ENCODE data around the gene PAX6.

PAX6 gene

DNA sequence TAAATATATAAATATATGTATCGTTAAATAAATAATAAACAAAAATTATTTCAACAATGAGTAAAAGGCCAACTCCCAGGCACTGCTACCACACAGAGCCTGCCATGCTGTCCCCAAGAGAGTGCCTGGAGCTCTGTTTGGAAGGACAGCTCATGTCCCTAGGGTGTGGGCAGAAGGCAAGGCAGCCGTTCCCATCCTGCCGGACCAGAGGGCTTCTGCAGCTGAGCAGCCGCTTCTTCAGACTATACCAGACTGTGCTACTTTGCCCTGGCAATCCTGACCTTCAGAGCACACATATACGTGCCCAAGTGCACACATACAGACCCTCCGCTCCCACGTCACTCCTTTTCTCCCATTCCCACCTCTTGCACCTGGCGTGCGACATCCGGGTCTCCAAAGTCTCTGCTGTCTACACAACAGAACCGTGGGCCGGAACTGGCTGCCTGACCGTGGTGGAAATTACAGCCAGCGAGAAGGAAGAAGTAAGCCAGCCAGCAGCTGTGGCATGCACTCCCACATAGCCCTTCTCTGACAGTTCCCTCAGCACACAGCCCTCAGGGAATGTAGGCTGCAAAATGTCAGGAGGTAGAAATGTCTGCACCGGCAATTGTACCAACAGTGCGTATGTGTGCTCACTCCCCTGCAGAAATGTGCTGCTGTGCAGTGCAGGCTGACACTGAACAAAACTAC, 24.0 kb downstream of the PAX6 start:
- no peak overlapping the region for H3K4me3 Mint-ChIP-seq
- no peak overlapping the region for H3K27ac Mint-ChIP-seq
- no peaks in the 10 kb centered on the region for H3K36me3 Mint-ChIP-seq (ENCODE audit: low read depth)
- H3K4me1 Mint-ChIP-seq (ENCODE audit: low read depth), result no peaks in the 10 kb centered on the region
- no peaks in the 10 kb centered on the region for H3K27me3 Mint-ChIP-seq (ENCODE audit: low read depth)
- no peaks in the 10 kb centered on the region for H3K9me3 Mint-ChIP-seq

DNA sequence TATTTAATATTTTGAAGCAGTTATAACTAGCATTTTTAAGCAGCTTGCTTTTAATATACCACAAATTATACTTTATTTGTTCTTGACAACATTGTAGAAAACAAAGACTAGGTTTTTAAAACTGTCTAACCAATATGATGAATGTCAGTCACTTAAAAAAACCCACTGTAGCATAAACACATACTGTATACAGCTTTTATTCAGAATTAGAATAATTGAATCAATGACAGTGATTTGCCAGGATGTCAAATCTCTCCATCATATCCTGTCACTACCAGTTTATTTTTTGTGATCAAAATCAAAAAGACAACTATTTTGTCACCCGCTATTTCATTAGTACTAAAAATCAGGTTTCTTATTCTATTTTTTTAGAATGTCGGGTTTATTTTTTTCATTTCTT, 26.5 kb downstream of the PAX6 start:
- H3K4me3 Mint-ChIP-seq, result no peak overlapping the region

DNA sequence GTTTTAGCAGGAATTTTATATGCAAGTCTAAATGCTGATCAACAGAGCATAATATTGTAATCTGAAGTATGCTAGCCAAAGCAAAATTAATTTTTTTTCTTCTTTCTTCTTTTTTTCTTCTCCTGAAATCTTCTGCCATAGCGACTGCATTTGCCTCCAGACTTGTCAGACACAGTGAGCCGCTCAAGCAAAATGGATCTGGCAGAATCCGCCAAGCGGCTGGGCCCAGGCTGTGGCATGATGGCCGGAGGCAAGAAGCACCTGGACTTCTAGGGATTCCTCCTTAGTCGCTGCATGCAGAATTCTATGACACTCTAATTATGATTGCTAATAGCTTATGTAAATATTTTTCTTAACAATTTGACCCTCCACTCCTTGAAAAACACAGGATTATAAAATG, 27.9 kb downstream of the PAX6 start:
- H3K4me1 Mint-ChIP-seq (ENCODE audit: low read depth), result no peaks in the 10 kb centered on the region
- no peak overlapping the region for H3K4me3 Mint-ChIP-seq
- no peaks in the 10 kb centered on the region for H3K9me3 Mint-ChIP-seq
- no peak overlapping the region for H3K27ac Mint-ChIP-seq
- no peaks in the 10 kb centered on the region for H3K36me3 Mint-ChIP-seq (ENCODE audit: low read depth)
- no peaks in the 10 kb centered on the region for H3K27me3 Mint-ChIP-seq (ENCODE audit: low read depth)

More for the DNA sequence above, 26.5 kb downstream of the PAX6 start:
- no peaks in the 10 kb centered on the region for H3K9me3 Mint-ChIP-seq
- H3K27me3 Mint-ChIP-seq (ENCODE audit: low read depth), result no peaks in the 10 kb centered on the region
- no peaks in the 10 kb centered on the region for H3K4me1 Mint-ChIP-seq (ENCODE audit: low read depth)
- H3K27ac Mint-ChIP-seq, result no peak overlapping the region
- H3K36me3 Mint-ChIP-seq (ENCODE audit: low read depth), result no peaks in the 10 kb centered on the region

DNA sequence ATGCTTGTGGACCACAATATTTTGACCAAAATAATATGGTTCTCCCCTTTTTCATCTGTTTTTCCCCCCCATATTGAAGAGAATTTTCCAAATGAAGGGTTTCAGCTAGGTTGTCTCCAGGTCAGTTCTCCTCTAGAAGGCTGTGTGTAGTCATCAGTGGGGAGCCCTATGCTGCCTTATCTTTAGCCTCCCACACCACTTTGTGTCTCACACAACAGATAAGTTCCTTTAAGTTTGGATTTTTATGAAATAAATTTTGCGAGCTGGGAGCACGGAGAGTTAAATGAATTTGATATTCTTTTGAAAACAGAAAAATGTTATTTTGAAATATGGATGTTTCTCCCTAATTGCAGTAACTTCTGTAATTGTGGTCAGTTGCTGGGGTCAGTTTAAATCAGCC, 28.9 kb downstream of the PAX6 start:
- H3K27ac Mint-ChIP-seq, result no peak overlapping the region

DNA sequence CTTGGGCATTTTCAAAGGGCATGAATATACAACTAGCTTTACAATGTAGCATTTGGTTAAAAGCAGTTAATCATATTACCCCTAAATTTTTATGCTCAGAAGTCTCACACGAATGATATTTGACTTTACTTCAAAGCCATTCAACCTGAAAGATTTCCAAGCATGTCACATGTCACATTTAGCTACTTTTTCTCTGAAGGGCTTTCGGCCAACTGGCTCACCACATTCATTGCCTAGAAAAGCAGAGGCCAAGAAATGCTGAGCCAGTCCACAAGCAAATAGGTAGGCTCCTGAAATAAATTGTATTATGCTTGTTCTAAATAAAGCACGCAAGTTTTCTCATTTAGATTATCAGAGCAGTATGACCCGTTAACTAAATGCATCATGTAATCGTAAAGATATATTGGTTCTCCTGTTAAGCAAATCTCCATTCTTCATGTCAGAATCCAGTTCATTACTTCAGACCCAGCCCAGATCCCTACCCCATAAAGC, 30.6 kb downstream of the PAX6 start:
- Mint-ChIP-seq H3K4me1 (ENCODE audit: low read depth) (no peaks in the 10 kb centered on the region), H3K27me3 (ENCODE audit: low read depth) (no peaks in the 10 kb centered on the region), H3K9me3 (no peaks in the 10 kb centered on the region), H3K27ac (no peak overlapping the region), H3K36me3 (ENCODE audit: low read depth) (no peaks in the 10 kb centered on the region), H3K4me3 (no peak overlapping the region)

More for the DNA sequence above, 28.9 kb downstream of the PAX6 start:
- Mint-ChIP-seq H3K4me3 (no peak overlapping the region), H3K9me3 (no peaks in the 10 kb centered on the region), H3K36me3 (ENCODE audit: low read depth) (no peaks in the 10 kb centered on the region), H3K27me3 (ENCODE audit: low read depth) (no peaks in the 10 kb centered on the region), H3K4me1 (ENCODE audit: low read depth) (no peaks in the 10 kb centered on the region)

DNA sequence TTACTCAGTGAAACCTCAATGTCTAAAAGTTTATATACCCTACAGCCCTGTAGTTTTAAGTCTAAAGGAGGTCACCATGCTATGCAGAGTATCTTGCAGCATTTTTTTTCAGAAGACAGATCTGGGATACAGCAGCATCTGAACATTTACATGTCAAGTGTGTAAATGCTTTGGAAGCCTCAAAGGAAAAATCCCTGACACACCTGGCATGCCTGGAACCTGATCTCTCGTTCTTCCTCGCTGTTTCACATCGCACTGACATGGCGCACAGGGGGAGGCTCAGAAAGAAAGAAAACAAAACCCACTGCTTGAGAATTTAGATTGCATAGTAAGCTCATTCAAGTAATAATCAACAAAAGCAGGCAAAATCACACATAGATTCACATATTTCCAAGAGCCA, 31.0 kb downstream of the PAX6 start:
- Mint-ChIP-seq H3K27me3 (ENCODE audit: low read depth) (no peaks in the 10 kb centered on the region), H3K9me3 (no peaks in the 10 kb centered on the region), H3K27ac (no peak overlapping the region), H3K4me3 (no peak overlapping the region), H3K4me1 (ENCODE audit: low read depth) (no peaks in the 10 kb centered on the region), H3K36me3 (ENCODE audit: low read depth) (no peaks in the 10 kb centered on the region)

DNA sequence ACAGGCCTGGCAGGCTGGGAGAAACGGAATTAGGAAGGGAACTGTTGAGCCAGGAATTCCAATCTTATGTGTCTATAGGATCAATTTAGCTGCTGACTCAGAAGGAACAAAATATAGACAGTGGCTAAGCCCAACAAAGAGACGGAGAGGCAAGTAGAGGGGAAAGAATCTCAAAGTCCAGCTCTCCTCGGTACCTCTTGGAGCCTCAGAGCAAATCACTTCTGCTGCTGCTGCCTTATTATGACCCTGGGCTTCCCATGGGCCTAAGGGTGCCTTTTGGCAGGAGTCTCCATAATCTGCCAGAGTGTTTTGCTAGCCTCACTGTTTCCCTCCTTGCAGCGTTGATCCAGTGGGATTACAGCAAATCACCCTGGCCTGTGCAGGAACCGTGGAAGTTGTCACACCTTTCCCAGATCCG, 31.7 kb downstream of the PAX6 start:
- Mint-ChIP-seq H3K4me3 (no peak overlapping the region), H3K27me3 (ENCODE audit: low read depth) (no peaks in the 10 kb centered on the region), H3K36me3 (ENCODE audit: low read depth) (no peaks in the 10 kb centered on the region), H3K9me3 (no peaks in the 10 kb centered on the region), H3K27ac (no peak overlapping the region), H3K4me1 (ENCODE audit: low read depth) (no peaks in the 10 kb centered on the region)

DNA sequence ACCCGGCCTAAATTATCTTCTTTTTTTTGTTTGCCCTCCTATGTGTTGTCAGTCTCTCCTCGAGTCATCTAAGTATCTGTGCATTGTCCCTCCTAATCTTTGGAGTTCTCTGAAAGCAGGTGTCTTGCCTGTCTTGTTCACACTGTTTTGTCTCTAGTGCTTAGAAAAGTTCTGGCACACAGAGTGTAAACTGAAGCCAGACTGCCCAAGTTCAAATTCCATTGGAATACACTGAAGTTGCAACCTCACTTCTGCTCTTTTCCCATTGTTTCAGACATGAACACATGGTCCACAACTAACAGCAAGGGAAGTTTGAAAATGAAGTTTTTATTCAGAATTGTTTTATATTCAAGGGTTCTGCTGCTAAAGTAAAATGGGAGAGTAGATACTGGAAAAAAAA, 38.7 kb downstream of the PAX6 start:
- Mint-ChIP-seq H3K4me3 (no peak overlapping the region), H3K36me3 (ENCODE audit: low read depth) (no peaks in the 10 kb centered on the region), H3K27me3 (ENCODE audit: low read depth) (no peaks in the 10 kb centered on the region), H3K4me1 (ENCODE audit: low read depth) (no peaks in the 10 kb centered on the region), H3K27ac (no peak overlapping the region), H3K9me3 (no peaks in the 10 kb centered on the region)

DNA sequence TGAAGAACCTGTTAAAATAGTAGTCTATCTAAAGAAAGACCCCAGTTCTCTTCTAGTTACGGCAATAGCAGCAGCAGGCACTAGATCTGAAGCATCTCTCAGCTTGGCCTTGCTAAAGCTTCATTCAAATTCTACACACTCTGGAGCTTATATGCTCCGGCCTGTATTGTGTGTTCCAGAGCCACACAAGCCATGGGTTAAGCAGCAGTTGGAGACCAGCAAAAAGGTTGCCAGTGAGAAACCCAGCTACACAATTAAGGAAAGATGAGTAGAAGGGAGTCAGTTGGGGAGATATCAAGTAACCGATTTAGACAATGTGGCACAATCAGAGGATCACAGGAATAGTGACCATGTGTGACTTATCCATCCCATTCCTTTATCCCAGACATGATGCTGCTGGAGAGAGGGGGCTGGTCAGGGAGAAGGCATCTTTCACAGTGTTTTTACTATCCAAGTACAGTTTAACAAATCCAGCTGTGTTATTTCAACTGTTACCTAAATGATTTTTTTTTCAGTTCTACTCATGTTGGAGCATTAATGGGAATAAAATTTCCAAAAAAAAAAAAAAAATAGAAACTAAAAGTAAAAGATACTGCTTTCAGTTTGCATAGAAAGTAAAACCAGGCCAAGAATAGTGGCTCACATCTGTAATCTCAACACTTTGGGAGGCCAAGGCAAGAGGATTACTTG, 41.0 kb downstream of the PAX6 start:
- H3K27me3 Mint-ChIP-seq (ENCODE audit: low read depth), result no peaks in the 10 kb centered on the region
- H3K36me3 Mint-ChIP-seq (ENCODE audit: low read depth), result no peaks in the 10 kb centered on the region
- H3K27ac Mint-ChIP-seq, result no peak overlapping the region
- no peak overlapping the region for H3K4me3 Mint-ChIP-seq
- H3K9me3 Mint-ChIP-seq, result no peaks in the 10 kb centered on the region
- H3K4me1 Mint-ChIP-seq (ENCODE audit: low read depth), result no peaks in the 10 kb centered on the region

DNA sequence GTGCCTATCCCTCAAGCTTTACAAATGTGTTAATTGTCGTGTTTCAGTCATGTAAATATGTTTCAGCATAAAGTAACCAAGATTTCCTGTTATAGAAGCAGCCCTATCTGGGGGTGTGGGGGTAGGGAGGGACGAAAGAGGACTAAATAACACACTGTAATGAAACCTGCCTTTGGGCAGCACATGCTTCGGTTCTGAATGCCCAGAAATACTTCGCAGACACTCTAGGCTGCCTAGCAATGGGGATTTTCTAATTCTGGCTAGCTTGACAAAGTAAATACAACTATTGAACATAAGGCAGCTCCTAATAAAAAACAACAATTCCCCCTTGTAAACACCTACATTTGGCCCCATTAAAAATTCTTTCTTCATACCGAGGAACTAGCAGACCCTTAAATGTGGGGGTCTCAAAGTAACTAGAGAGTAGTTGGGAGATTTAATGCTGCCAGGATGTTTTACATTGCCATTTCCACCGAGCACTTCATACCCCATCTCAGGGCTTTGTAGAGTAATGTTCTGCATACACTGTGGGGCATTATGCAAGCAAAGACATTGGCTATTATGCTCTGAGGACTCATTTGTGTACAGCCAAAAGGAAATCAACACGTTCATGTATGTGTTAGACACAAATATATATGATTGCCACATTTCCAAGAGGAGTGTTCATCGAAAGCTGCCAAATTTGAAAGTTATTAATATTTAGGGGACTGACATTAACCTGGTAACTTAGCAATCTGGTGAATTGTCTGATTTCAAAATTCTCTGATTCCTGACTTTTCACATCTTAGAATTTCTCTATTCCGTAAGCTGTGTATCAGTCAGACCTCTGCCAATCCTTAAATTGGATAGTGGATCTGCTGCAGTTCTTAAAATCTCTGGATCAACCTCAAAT, 42.1 kb downstream of the PAX6 start:
- Mint-ChIP-seq H3K9me3 (no peaks in the 10 kb centered on the region), H3K4me3 (no peak overlapping the region), H3K27me3 (ENCODE audit: low read depth) (no peaks in the 10 kb centered on the region), H3K4me1 (ENCODE audit: low read depth) (no peaks in the 10 kb centered on the region), H3K36me3 (ENCODE audit: low read depth) (no peaks in the 10 kb centered on the region), H3K27ac (no peak overlapping the region)

DNA sequence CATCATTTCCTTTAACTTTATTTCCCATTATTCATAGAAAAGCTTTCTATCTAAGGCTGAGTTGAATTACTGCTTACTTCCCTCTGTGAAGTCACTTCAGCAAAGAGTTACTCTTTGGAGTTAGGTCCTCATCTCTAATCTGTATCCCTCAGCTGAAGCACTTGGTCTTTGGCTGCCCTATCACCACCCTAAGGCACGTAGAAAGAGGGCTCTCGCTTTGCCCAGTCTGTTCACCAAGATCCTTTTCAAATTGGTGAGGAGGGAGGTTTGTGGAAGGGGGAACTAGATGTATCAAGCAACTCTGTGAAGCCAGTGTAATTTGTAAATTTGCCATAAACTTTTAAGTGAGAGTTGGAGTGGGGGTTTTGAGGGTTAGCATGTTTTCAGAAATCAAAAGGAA, 43.4 kb downstream of the PAX6 start:
- Mint-ChIP-seq H3K27me3 (ENCODE audit: low read depth) (no peaks in the 10 kb centered on the region), H3K9me3 (no peaks in the 10 kb centered on the region), H3K36me3 (ENCODE audit: low read depth) (no peaks in the 10 kb centered on the region), H3K27ac (no peak overlapping the region), H3K4me3 (no peak overlapping the region), H3K4me1 (ENCODE audit: low read depth) (no peaks in the 10 kb centered on the region)

DNA sequence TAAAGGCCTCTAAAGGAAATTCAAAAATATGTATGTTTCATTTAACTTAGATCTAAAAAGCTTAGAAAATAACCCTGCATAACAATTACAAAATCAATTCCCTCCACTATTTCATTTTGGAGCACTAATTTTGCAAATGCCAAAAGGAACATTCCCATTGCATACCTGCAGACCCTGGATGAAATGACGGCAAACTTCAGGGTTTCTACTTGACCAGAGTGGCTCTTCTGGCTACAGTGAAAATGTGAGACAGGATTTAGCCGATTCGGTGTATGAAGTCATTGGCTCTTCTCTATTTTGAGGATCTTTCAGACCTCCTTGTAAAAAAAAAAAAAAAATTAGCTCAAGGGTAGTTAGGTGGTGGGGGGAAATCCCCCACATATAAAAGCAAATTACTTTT, 44.1 kb downstream of the PAX6 start:
- no peaks in the 10 kb centered on the region for H3K4me1 Mint-ChIP-seq (ENCODE audit: low read depth)
- no peaks in the 10 kb centered on the region for H3K9me3 Mint-ChIP-seq
- H3K36me3 Mint-ChIP-seq (ENCODE audit: low read depth), result no peaks in the 10 kb centered on the region
- no peak overlapping the region for H3K4me3 Mint-ChIP-seq
- H3K27me3 Mint-ChIP-seq (ENCODE audit: low read depth), result no peaks in the 10 kb centered on the region
- no peak overlapping the region for H3K27ac Mint-ChIP-seq

DNA sequence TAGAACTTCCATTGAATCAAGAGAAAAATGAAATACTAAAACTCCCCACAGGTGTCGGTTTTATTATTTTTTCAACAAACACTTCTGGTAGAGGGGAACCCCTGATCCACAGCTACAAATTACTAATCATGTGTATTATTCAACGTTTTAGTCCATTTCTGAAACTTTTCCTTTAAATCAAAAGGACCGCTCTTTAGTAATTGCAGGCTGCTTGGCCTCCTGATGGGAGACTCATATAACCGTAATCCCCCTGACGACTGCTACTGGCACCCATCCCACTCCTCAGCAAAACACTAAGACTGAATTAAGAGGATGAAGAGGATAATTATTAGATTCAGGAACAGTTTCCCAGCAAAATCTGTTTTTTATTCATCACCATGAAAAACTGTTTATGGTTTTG, 46.4 kb downstream of the PAX6 start:
- H3K27ac Mint-ChIP-seq, result no peak overlapping the region

DNA sequence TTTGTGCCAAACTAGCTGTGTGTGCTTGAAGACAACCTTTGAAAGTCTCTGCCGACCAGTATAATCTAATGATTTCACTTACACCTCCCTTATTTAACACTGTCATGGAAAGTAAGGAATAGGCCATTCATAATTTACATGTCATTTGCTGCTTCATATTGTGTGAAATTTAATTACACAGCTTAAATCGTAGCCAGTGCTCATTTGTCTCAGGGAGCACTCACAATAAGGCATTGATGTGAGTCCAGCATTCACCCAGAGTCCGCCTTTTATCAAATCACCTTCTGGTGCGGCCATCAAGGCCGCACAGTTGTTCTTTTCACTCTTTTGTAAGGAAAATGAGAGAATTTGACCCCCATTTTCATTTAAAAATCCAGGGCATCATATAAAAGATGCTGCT, 46.9 kb downstream of the PAX6 start:
- Mint-ChIP-seq H3K27ac (no peak overlapping the region), H3K9me3 (no peaks in the 10 kb centered on the region), H3K4me1 (ENCODE audit: low read depth) (no peaks in the 10 kb centered on the region), H3K27me3 (ENCODE audit: low read depth) (no peaks in the 10 kb centered on the region), H3K36me3 (ENCODE audit: low read depth) (no peaks in the 10 kb centered on the region), H3K4me3 (no peak overlapping the region)

More for the DNA sequence above, 46.4 kb downstream of the PAX6 start:
- Mint-ChIP-seq H3K4me1 (ENCODE audit: low read depth) (no peaks in the 10 kb centered on the region), H3K27me3 (ENCODE audit: low read depth) (no peaks in the 10 kb centered on the region), H3K9me3 (no peaks in the 10 kb centered on the region), H3K36me3 (ENCODE audit: low read depth) (no peaks in the 10 kb centered on the region), H3K4me3 (no peak overlapping the region)

DNA sequence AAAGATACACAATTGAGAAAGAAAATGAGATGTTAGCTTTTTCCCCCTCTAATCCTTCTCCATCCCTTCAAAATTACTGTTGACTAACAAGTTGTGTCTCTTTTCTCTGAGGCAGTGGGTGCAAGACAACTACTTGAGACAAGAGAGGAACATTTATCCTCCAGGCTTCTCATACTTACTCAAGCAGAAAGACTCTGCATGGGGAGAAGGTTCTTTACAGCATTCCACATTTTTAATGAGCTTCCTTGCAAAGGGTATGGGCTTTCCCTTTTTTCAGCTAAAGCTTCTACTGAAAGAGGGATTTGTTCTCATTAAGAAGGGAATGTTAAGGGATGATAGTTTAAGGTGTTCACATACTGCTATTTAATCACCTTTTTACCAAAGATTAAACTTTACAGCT, 47.8 kb downstream of the PAX6 start:
- Mint-ChIP-seq H3K4me1 (ENCODE audit: low read depth) (no peaks in the 10 kb centered on the region), H3K9me3 (no peaks in the 10 kb centered on the region), H3K27ac (no peak overlapping the region), H3K36me3 (ENCODE audit: low read depth) (no peaks in the 10 kb centered on the region), H3K27me3 (ENCODE audit: low read depth) (no peaks in the 10 kb centered on the region), H3K4me3 (no peak overlapping the region)

Data from T-helper 1 cell treated with Interleukin-12 subunit alpha and Interleukin-12 subunit beta and Interleukin-4 antibody, amounts not matched to agents 30 μg/mL and 1 μg/mL, for 36 hours (primary cell).